GM23338 (cell line): ENCODE results near the gene EVX2. TPM values are rescaled to one million over a fixed set of nuclear protein-coding genes. Genes with fewer than 3 reads are reported as not detected.
A peak's percentile ranks its signal among the peaks of the same experiment; 100 is the strongest.

Experiments
- ATAC-seq: fragments of 200-7000 bp; cut with Tn5 transposase; 3 replicates; pipeline ENCODE4 v1.9.1; 2020
- DNase-seq: peaks from one replicate; pipeline ENCODE4 v3.0.0-alpha.2; 2015; ENCODE audit warnings: low spot score
- H2AFZ ChIP-seq: fragments of 200-600 bp; sonication (generic); 2 replicates; pipeline ENCODE4 v1.8.0; 2016; ENCODE audit warnings: antibody characterized with exemption, mild to moderate bottlenecking, moderate library complexity
- H3F3A ChIP-seq: fragments of 200-600 bp; sonication (generic); replicated peaks from 2 replicates; pipeline ENCODE4 v1.8.0; 2017; ENCODE audit warnings: antibody characterized with exemption, mixed run types, low read depth
- H3K27ac ChIP-seq: fragments of 200-600 bp; sonication (generic); 2 replicates; pipeline ENCODE4 v1.6.1; 2016; ENCODE audit warnings: low read depth
- H3K27me3 ChIP-seq: fragments of 200-600 bp; sonication (generic); 2 replicates; pipeline ENCODE4 v1.8.0; 2016; ENCODE audit warnings: mild to moderate bottlenecking, mixed run types, moderate library complexity; ENCODE audit not compliant: insufficient read depth
- H3K36me3 ChIP-seq: fragments of 200-600 bp; sonication (generic); 2 replicates; pipeline ENCODE4 v1.8.0; 2016; ENCODE audit warnings: mild to moderate bottlenecking; ENCODE audit not compliant: insufficient read depth
- H3K4me1 ChIP-seq: fragments of 200-600 bp; sonication (generic); 2 replicates; pipeline ENCODE4 v1.8.0; 2016; ENCODE audit warnings: mild to moderate bottlenecking, moderate library complexity; ENCODE audit not compliant: insufficient read depth
- H3K4me2 ChIP-seq: fragments of 200-600 bp; sonication (generic); 2 replicates; pipeline ENCODE4 v1.7.1; 2017; ENCODE audit warnings: mixed run types
- H3K4me3 ChIP-seq: fragments of 200-600 bp; sonication (generic); 2 replicates; pipeline ENCODE4 v1.6.1; 2016; ENCODE audit warnings: mixed run types
- H3K79me2 ChIP-seq: fragments of 200-600 bp; sonication (generic); replicated peaks from 2 replicates; pipeline ENCODE4 v1.8.0; 2017; ENCODE audit warnings: mild to moderate bottlenecking; ENCODE audit not compliant: insufficient read depth
- H3K9me2 ChIP-seq: fragments of 200-600 bp; sonication (generic); 2 replicates; pipeline ENCODE4 v1.8.0; 2017; ENCODE audit not compliant: insufficient read depth
- H4K20me1 ChIP-seq: fragments of 200-600 bp; sonication (generic); replicated peaks from 2 replicates; pipeline ENCODE4 v1.8.0; 2017; ENCODE audit warnings: mild to moderate bottlenecking; ENCODE audit not compliant: insufficient read depth
- H3K27ac Mint-ChIP-seq: 2 replicates; pipeline ENCODE4 v1.8.0; 2020; ENCODE audit warnings: inconsistent platforms, mild to moderate bottlenecking, moderate library complexity, mixed read lengths
- H3K27me3 Mint-ChIP-seq: 3 replicates; pipeline ENCODE4 v1.8.0; 2022; ENCODE audit warnings: low read depth, mild to moderate bottlenecking, moderate library complexity, mixed read lengths, inconsistent platforms; ENCODE audit not compliant: insufficient read depth, poor library complexity
- H3K36me3 Mint-ChIP-seq: 3 replicates; pipeline ENCODE4 v1.8.0; 2021; ENCODE audit warnings: low read depth, mild to moderate bottlenecking, inconsistent platforms, moderate library complexity, mixed read lengths
- H3K4me1 Mint-ChIP-seq: 3 replicates; pipeline ENCODE4 v1.8.0; 2020; ENCODE audit warnings: mild to moderate bottlenecking, inconsistent platforms, mixed read lengths
- H3K4me3 Mint-ChIP-seq: 3 replicates; pipeline ENCODE4 v1.8.0; 2021; ENCODE audit warnings: moderate library complexity, mild to moderate bottlenecking, inconsistent platforms, mixed read lengths
- H3K9me3 Mint-ChIP-seq: 3 replicates; pipeline ENCODE4 v1.8.0; 2020; ENCODE audit warnings: moderate library complexity, mild to moderate bottlenecking, inconsistent platforms, mixed read lengths
- CREB1 ChIP-seq: fragments of 250-450 bp; sonication (Bioruptor Pico); IDR thresholded peaks from 2 replicates; pipeline ENCODE4 v1.5.0; 2020; ENCODE audit warnings: low read depth, mild to moderate bottlenecking, moderate library complexity
- EZH2 ChIP-seq: fragments of 200-600 bp; sonication (generic); IDR thresholded peaks from one replicate; pipeline ENCODE4 v1.8.0; 2017; ENCODE audit warnings: antibody characterized with exemption, mild to moderate bottlenecking, low read depth; ENCODE audit not compliant: unreplicated experiment
- EZH2phosphoT487 ChIP-seq: fragments of 200-600 bp; sonication (generic); IDR thresholded peaks from one replicate; pipeline ENCODE4 v1.8.1; 2018; ENCODE audit warnings: antibody characterized with exemption; ENCODE audit not compliant: unreplicated experiment
- NANOG ChIP-seq: IDR thresholded peaks from 2 replicates; pipeline ENCODE4 v1.6.1; 2016; ENCODE audit warnings: antibody characterized with exemption, borderline replicate concordance
- POLR2AphosphoS5 ChIP-seq: IDR thresholded peaks from 2 replicates; pipeline ENCODE4 v1.6.1; 2016; ENCODE audit warnings: antibody characterized with exemption, low read depth
- STAT1 ChIP-seq: IDR thresholded peaks from one replicate; pipeline ENCODE4 v1.6.1; 2016; ENCODE audit warnings: antibody characterized with exemption; ENCODE audit not compliant: unreplicated experiment
- ZNF331 ChIP-seq: fragments of 250-450 bp; sonication (Bioruptor Pico); IDR thresholded peaks from 2 replicates; pipeline ENCODE4 v1.5.0; 2020; ENCODE audit warnings: low read depth, mild to moderate bottlenecking, moderate library complexity
- polyA plus RNA-seq: library from polyadenylated mRNA; unstranded; fragments of >200 nt; fragmentation: Nextera tagmentation; extraction: Ambion mirVana; gene quantifications from 2 replicates; pipeline ENCODE4 v1.2.1, GENCODE V29; 2016
- total RNA-seq: library from RNA; depleted of rRNA; stranded (reverse); fragments of >200 nt; shearing (Covaris generic); gene quantifications from 2 replicates; pipeline ENCODE4 v1.2.3, GENCODE V29; 2014
- TF ChIP-seq, protein P1 (sequence below): IDR thresholded peaks from 2 replicates; pipeline ENCODE4 v1.6.1; 2016; ENCODE audit warnings: antibody characterized with exemption
- TF ChIP-seq, protein P2 (sequence below), 2 experiments: fragments of 200-600 bp in 1 of 2; sonication (generic) in 1 of 2; conservative IDR thresholded peaks; 2 replicates each; pipeline versions ENCODE4 v1.5.1 to v1.6.1; 2016 to 2017; ENCODE audit warnings: antibody characterized with exemption in 2 of 2, low read depth in 2 of 2, mild to moderate bottlenecking in 2 of 2, moderate library complexity in 1 of 2

Gene EVX2
- total and polyA plus RNA-seq, 2 experiments from 2014 or later = 0.03 TPM; not detected in 1

DNA sequence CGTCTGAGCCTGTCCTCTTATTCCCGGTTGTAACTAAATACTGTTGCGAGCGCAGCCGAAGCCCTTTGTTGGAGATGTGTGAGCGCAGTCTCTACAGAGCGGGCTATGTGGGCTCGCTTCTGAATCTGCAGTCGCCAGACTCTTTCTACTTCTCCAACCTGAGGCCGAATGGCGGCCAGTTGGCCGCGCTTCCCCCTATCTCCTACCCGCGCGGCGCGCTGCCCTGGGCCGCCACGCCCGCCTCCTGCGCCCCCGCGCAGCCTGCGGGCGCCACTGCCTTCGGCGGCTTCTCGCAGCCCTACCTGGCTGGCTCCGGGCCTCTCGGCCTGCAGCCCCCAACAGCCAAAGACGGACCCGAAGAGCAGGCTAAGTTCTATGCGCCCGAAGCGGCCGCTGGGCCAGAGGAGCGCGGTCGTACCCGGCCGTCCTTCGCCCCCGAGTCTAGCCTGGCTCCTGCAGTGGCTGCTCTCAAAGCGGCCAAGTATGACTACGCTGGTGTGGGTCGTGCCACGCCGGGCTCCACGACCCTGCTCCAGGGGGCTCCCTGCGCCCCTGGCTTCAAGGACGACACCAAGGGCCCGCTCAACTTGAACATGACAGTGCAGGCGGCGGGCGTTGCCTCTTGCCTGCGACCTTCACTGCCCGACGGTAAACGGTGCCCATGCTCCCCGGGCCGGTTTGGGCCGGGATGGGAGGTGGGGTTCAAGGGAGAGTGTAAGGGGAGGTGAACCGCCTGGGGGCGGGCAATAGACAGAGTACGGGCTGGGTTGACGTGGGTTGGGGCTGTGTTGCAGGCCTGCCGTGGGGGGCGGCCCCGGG, 16.2 kb upstream of the EVX2 start, which contains the start of gene HOXD12:
TSS of gene HOXD12 (plus strand) at position 68 of the 819 bp plus-strand sequence. CDS start at position 75, 7 bp downstream.
- peaks cover 26% of the 10 kb centered on the region for H3F3A ChIP-seq
- ATAC-seq = peak; percentile 1
- peak within 1 kb of the TSS; percentile 59 for H2AFZ ChIP-seq

DNA sequence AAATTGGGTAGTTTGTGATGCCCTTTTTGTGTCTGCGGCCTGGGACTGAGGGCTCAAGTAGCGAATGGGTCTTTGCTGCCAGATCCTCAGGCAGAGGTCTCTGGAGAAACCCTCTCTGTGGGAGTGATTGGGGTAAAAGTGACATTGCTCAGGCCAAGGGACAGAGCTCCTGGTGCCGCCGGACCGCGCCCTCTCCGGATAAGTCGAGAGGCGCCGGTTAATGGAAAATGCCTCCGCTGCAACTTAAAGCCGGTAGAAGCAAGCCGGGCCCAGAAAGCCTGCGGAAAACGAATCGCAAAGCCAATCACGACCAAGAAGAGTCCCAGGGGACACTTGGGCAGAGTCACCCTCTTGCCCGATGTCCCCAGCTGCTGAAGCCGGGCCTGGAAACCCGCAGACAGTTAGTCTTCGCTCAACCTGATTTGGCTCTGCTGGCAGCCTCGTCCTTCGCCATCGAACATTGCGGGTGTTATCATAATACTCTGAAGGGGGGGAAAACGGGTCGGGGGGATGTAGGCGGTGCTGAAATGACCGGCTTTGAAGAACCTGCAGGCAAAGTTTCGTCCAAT, 15.5 kb upstream of the EVX2 start:
- Histone ChIP-seq H3K4me1 (peaks cover 62% of the 10 kb centered on the region), H3K4me2 (peak overlapping the region; percentile 94), H3K36me3 (no peaks in the 10 kb centered on the region; the same call in 1 of the 2 replicates), H3K4me3 (peak overlapping the region; percentile 46), H2AFZ (peak overlapping the region; percentile 59; the same call in 1 of the 2 replicates), H3K27me3 (peaks cover 94% of the 10 kb centered on the region), H3K9me2 (no peaks in the 10 kb centered on the region), H3F3A (peaks cover 28% of the 10 kb centered on the region), H4K20me1 (peaks cover 44% of the 10 kb centered on the region), H3K79me2 (no peaks in the 10 kb centered on the region), H3K27ac (no peak overlapping the region)
- H3K4me3 Mint-ChIP-seq = peak overlapping the region; percentile 68
- H3K9me3 Mint-ChIP-seq = no peaks in the 10 kb centered on the region
- TF ChIP-seq EZH2phosphoT487 (peak; percentile 27), NANOG (no peak), EZH2 (peak; percentile 96)
- H3K27ac Mint-ChIP-seq = no peak overlapping the region
- H3K4me1 Mint-ChIP-seq = peaks cover 45% of the 10 kb centered on the region
- H3K36me3 Mint-ChIP-seq = no peaks in the 10 kb centered on the region
- DNase-seq (peak; percentile 48), ATAC-seq (no peak)
- peaks cover 99% of the 10 kb centered on the region for H3K27me3 Mint-ChIP-seq

More for the DNA sequence above, 16.2 kb upstream of the EVX2 start, which contains the start of gene HOXD12:
- Histone ChIP-seq H3K27ac (no peak within 1 kb of the TSS), H4K20me1 (peaks cover 43% of the 10 kb centered on the region), H3K4me2 (peak within 1 kb of the TSS; percentile 94), H3K4me3 (peak within 1 kb of the TSS; percentile 46), H3K9me2 (no peaks in the 10 kb centered on the region), H3K79me2 (no peaks in the 10 kb centered on the region), H3K27me3 (peaks cover 94% of the 10 kb centered on the region), H3K36me3 (no peaks in the 10 kb centered on the region; the same call in 1 of the 2 replicates), H3K4me1 (peaks cover 62% of the 10 kb centered on the region)
- no peak for TF ChIP-seq NANOG
- no peak for TF ChIP-seq ZNF331 (CRISPR knock-in tag)
- TF ChIP-seq EZH2phosphoT487 = peak; percentile 11
- no peak for TF ChIP-seq STAT1
- TF ChIP-seq CREB1 (CRISPR knock-in tag) = no peak
- peak; percentile 36 for TF ChIP-seq EZH2
- TF ChIP-seq, protein P1, sequence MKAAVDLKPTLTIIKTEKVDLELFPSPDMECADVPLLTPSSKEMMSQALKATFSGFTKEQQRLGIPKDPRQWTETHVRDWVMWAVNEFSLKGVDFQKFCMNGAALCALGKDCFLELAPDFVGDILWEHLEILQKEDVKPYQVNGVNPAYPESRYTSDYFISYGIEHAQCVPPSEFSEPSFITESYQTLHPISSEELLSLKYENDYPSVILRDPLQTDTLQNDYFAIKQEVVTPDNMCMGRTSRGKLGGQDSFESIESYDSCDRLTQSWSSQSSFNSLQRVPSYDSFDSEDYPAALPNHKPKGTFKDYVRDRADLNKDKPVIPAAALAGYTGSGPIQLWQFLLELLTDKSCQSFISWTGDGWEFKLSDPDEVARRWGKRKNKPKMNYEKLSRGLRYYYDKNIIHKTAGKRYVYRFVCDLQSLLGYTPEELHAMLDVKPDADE = no peak
- TF ChIP-seq POLR2AphosphoS5 = no peak
- TF ChIP-seq, protein P2, sequence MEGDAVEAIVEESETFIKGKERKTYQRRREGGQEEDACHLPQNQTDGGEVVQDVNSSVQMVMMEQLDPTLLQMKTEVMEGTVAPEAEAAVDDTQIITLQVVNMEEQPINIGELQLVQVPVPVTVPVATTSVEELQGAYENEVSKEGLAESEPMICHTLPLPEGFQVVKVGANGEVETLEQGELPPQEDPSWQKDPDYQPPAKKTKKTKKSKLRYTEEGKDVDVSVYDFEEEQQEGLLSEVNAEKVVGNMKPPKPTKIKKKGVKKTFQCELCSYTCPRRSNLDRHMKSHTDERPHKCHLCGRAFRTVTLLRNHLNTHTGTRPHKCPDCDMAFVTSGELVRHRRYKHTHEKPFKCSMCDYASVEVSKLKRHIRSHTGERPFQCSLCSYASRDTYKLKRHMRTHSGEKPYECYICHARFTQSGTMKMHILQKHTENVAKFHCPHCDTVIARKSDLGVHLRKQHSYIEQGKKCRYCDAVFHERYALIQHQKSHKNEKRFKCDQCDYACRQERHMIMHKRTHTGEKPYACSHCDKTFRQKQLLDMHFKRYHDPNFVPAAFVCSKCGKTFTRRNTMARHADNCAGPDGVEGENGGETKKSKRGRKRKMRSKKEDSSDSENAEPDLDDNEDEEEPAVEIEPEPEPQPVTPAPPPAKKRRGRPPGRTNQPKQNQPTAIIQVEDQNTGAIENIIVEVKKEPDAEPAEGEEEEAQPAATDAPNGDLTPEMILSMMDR (conservative IDR thresholded peaks at IDR 0.05; ENCODE audit: low read depth in 2 of 2) = no peak
- Mint-ChIP-seq H3K27me3 (peaks cover 99% of the 10 kb centered on the region), H3K9me3 (peaks cover under 1% of the 10 kb centered on the region; the same call in 1 of the 3 replicates), H3K4me1 (peaks cover 46% of the 10 kb centered on the region), H3K36me3 (no peaks in the 10 kb centered on the region), H3K4me3 (peak within 1 kb of the TSS; percentile 68), H3K27ac (no peak within 1 kb of the TSS)
- DNase-seq = no peak
